Fibroblast of pulmonary artery (primary cell): ENCODE data around the gene PHC2.

Experiments
- DNase-seq: peaks from one replicate; pipeline ENCODE4 v3.0.0-alpha.2; 2010; ENCODE audit warnings: low read depth
- H3K4me3 ChIP-seq: replicated peaks from 2 replicates; pipeline ENCODE4 v1.5.1; 2011; ENCODE audit warnings: low read depth, mild to moderate bottlenecking, control low read depth, low read length, moderate library complexity
- CTCF ChIP-seq: IDR thresholded peaks from 2 replicates; pipeline ENCODE4 v1.5.1; 2011; ENCODE audit warnings: mild to moderate bottlenecking, control low read depth, low read length, inconsistent platforms; ENCODE audit errors: missing control alignments

PHC2 gene

GRCh38 chr1:33331444-33332356 is 99.2 kb downstream of the PHC2 start:
- DNase-seq, result no peak
- no peak for TF ChIP-seq CTCF
- H3K4me3 ChIP-seq, result no peak overlapping the region

GRCh38 chr1:33330906-33331305 is 100.0 kb downstream of the PHC2 start:
- H3K4me3 ChIP-seq, result no peak overlapping the region
- TF ChIP-seq CTCF, result no peak
- DNase-seq, result no peak

GRCh38 chr1:33330361-33330890 is 100.5 kb downstream of the PHC2 start:
- TF ChIP-seq CTCF, result no peak

GRCh38 chr1:33329600-33330305 is 101.1 kb downstream of the PHC2 start:
- no peak overlapping the region for H3K4me3 ChIP-seq
- no peak for DNase-seq
- no peak for TF ChIP-seq CTCF

More at GRCh38 chr1:33330361-33330890, 100.5 kb downstream of the PHC2 start:
- no peak for DNase-seq
- H3K4me3 ChIP-seq, result no peak overlapping the region

GRCh38 chr1:33328817-33329216 is 102.1 kb downstream of the PHC2 start:
- H3K4me3 ChIP-seq, result no peak overlapping the region
- no peak for TF ChIP-seq CTCF
- no peak for DNase-seq

- TF ChIP-seq CTCF, result no peak
- H3K4me3 ChIP-seq, result no peak overlapping the region
- DNase-seq, result peak; percentile 95
Measured at GRCh38 chr1:33327587-33328325, 103.1 kb downstream of the PHC2 start.
